GM10248 (cell line): ENCODE results near the gene CASZ1.

Experiments used
- CTCF ChIA-PET: fragments of 300-600 bp; sonication (Branson Sonifier 250); formaldehyde crosslinking; extraction: SDS; loops from one replicate; lab custom pipeline; 2021; ENCODE audit warnings: antibody characterized with exemption; lab: Yijun Ruan, JAX
- POLR2A ChIA-PET: fragments of 350-650 bp; sonication (Branson Sonifier 250); formaldehyde crosslinking; extraction: SDS; loops from one replicate; lab custom pipeline; 2020; ENCODE audit warnings: antibody characterized with exemption; lab: Yijun Ruan, JAX
- DNase-seq: peaks from one replicate; pipeline ENCODE4 v3.0.0; 2012; ENCODE audit errors: extremely low spot score
- TF ChIP-seq, protein P1 (sequence below): IDR thresholded peaks from 2 replicates; pipeline ENCODE4 v1.5.1; 2012; ENCODE audit warnings: mild to moderate bottlenecking, low read depth; ENCODE audit errors: extremely low read depth, missing control alignments, control extremely low read depth

CASZ1 gene

DNA sequence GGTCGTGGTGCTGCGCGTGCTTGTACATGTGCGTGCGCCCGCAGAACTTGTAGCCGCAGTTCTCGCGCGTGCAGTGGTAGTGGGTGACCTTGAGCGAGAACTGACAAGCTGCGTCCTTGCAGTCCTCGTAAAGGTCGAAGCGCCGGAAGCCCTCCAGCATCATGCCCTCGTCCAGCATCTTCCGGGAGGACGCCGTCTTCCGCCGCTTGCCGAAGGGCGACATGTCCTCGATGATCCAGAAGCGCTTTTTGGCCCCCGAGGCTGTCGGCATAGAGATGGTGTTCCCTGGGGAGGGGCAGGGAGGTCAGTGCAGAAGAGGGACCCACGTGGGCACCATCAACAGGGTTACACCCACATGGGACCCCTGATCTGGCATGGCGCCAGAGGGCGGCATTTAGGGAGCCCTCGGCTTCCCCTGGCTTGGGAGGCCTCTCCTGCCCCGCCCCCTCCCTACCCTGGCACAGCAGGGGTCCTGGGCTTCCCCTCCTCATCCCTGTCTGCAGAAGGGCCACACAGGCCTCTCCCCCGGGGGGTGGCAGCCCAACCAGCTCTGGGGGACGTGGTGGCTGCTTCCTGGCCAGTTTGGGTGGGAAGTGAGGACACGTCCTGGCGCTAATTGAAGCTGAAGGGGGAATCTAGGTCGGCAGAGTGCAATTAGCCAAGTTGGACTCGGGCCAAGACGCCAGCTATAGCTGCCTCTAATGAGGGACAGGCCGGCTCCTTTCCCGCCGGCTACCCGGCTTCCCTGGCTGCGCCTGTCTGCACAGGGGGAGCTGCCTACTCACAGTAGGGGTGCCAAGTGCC is 156.5 kb downstream of the CASZ1 start:
- POLR2A ChIA-PET, result no interaction called here
- CTCF ChIA-PET, result no interaction called here

DNA sequence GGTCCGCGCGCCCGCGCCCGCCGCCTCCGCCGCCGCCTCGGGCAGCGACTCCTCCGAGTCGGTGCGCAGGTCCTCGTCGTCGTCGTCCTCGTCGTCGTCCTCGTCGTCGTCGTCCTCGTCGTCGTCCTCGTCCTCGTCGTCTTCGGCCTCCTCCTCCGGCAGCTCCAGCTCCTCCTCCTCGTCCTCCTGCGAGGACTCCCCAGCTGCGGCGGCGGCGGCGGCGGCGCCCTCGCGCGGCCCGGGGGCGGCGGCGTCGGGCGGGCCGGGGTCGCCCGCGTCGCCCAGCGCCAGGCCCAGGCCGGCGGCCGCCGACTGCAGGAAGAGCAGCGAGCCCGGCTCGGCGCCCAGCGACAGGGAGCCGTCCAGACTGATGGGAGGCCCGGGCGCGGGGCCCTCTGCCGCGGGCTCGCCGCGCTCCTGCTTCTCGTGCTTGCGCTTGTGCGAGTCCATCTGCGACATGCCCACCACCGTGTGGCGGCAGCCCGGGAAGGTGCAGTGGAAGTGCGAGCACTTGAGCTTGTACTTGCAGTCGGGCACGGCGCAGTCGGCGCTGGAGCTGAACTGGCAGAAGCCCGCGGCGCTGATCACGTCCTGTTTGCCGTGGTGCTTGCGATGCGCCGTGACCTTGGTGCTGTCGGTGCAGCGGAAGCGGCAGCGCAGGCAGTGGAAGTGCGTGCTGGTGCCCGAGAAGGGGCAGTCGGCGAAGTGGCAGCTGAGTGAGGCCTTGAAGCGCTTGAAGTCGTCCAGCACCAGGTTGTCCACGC is 157.3 kb downstream of the CASZ1 start:
- CTCF ChIA-PET, result no interaction called here
- no peak for DNase-seq
- POLR2A ChIA-PET, result no interaction called here
- TF ChIP-seq, protein P1, sequence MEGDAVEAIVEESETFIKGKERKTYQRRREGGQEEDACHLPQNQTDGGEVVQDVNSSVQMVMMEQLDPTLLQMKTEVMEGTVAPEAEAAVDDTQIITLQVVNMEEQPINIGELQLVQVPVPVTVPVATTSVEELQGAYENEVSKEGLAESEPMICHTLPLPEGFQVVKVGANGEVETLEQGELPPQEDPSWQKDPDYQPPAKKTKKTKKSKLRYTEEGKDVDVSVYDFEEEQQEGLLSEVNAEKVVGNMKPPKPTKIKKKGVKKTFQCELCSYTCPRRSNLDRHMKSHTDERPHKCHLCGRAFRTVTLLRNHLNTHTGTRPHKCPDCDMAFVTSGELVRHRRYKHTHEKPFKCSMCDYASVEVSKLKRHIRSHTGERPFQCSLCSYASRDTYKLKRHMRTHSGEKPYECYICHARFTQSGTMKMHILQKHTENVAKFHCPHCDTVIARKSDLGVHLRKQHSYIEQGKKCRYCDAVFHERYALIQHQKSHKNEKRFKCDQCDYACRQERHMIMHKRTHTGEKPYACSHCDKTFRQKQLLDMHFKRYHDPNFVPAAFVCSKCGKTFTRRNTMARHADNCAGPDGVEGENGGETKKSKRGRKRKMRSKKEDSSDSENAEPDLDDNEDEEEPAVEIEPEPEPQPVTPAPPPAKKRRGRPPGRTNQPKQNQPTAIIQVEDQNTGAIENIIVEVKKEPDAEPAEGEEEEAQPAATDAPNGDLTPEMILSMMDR, result no peak

More for the DNA sequence above, 156.5 kb downstream of the CASZ1 start:
- no peak for DNase-seq
- TF ChIP-seq, protein P1, result no peak

DNA sequence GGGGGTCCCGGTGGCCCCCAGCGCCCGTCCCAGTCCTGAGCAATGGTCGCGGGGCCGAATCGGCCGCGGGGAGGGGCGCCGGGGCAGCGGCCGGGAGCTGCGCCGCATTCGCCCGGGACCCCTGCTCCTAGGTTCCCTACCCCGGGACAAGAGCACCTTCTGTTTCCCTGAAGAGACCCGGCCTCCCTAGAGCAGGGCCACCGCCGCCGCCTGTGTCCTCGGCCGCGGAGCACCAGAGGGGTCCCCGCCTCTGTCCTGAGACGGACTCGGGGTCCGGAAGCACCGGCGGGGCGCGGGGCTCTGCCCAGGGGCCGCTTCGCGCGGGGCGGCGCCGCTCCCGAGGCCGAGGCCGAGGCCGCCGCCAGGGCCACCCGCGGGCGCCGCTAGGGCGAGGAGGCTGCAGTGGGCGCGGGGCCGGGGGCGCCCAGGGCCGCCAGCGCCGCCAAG is 157.9 kb downstream of the CASZ1 start:
- TF ChIP-seq, protein P1, result no peak
- POLR2A ChIA-PET, result no interaction called here
- CTCF ChIA-PET, result no interaction called here
- DNase-seq, result no peak

DNA sequence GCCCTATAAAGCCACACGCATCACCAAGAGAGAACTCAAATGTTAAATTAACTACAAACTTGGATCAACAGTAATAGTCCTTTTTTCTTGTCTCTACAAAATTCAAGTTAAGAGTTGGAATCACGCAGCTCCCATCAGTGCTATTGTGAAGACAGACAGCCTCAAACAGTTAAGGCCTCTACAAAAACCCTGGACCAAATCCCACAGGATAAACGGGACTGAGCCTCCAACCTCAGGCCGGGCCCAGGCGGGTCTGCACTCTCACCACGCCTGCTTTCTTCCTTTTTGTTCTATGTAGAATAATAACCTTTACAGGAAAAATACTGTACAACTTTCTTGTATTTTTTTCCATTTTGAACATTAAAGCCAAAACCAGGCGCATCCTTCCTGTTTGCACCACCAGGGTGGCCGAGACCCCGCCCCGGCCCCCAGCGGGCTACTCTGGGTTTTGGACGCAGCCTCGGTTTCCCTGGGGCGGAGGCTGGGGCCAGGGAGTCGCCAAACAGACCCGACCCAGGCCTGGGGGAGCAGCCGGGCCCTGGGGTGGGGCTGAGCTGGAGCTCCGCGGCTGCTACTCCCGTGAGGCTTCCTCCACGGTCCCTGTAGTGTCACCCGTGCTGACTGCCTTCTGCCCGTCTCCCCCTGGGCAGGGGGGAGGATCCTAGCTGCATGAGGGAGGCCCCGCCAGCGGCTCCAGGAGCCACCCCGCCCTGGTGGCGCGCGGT is 158.4 kb downstream of the CASZ1 start:
- no peak for DNase-seq
- TF ChIP-seq, protein P1, result no peak
- POLR2A ChIA-PET, result no interaction called here
- CTCF ChIA-PET, result no interaction called here

DNA sequence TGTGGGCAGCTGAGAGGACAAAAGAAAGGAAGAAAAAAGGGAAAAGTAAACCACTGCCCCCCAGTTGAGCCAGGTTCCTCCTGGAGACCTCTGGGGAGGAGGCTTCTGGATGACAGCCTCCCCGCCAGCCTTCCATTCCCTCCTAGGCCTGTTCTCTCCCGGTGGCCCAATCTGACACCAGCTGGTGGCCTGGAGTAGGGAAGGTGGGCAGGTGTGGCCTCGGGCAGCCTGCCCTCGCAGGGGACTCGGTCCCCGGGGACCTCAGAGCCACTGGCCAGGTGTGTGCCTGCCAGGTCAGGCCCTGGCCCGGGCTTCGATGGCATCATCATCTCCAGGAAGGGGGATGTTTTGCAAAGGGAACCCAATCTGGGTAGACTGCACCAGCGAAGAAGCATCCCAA is 159.0 kb downstream of the CASZ1 start:
- DNase-seq, result no peak
- ChIA-PET POLR2A (no interaction called here), CTCF (no interaction called here)
- TF ChIP-seq, protein P1, result no peak

DNA sequence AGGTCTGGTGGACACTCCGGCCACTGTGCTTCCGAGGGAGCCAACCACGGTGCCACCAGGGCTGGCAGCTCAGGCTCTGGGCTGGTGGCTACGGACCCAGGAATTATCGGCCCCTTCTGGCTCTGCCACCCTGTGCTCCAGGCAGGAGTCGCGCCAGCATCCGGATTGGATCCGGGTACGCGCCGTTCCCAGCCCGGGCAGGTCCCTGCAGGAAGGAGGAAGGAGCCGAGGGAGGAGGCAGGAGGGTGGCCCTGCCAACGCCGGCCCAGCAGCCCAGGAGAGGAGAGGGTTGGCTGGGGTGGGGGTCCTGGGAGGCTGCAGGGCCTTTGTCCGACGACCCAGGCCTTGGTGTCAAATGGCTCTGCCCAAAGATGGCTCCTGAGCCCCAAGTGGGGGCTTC is 160.5 kb downstream of the CASZ1 start:
- ChIA-PET POLR2A (no interaction called here), CTCF (no interaction called here)
- TF ChIP-seq, protein P1, result no peak

More for the DNA sequence above, 160.5 kb downstream of the CASZ1 start:
- DNase-seq, result no peak
